GM12873 (cell line): Measurements from ENCODE around the gene RAB40B.

Source experiments
- CTCF ChIP-seq: IDR thresholded peaks from 2 replicates; pipeline ENCODE4 v1.5.1; 2012; ENCODE audit warnings: low read depth, mild to moderate bottlenecking, moderate library complexity, low read length, control low read depth; ENCODE audit not compliant: insufficient read depth; ENCODE audit errors: missing control alignments

RAB40B gene

GRCh38 chr17:82678265-82678891, 20.1 kb downstream of the RAB40B start:
- TF ChIP-seq CTCF: no peak

GRCh38 chr17:82677353-82677925, 21.1 kb downstream of the RAB40B start:
- TF ChIP-seq CTCF: no peak

- TF ChIP-seq CTCF: no peak
Observed at GRCh38 chr17:82675476-82676245, 22.8 kb downstream of the RAB40B start.

- no peak for TF ChIP-seq CTCF
Observed at GRCh38 chr17:82674656-82675475, 23.6 kb downstream of the RAB40B start.

GRCh38 chr17:82670661-82671450, 27.6 kb downstream of the RAB40B start:
- no peak for TF ChIP-seq CTCF

GRCh38 chr17:82668631-82669099, 29.8 kb downstream of the RAB40B start:
- peak; percentile 74 for TF ChIP-seq CTCF
